Right renal cortex interstitium (tissue), 3 donors: ENCODE results near the gene NRSN2. TPM values are rescaled to one million over a fixed set of nuclear protein-coding genes. Genes with fewer than 3 reads are reported as not detected.
"Not testable (repeated sequence)": the region's sequence is repeated elsewhere in the genome, so short reads cannot be mapped to it uniquely, and the experiment has no call there.

Experiments
- DNase-seq, 3 donors: peaks; one replicate each; pipeline ENCODE4 v3.0.0-alpha.2; 2013; ENCODE audit warnings: low read depth in 3 of 3, low spot score in 2 of 3
- polyA plus RNA-seq, 3 donors: library from polyadenylated mRNA; unstranded; fragments of 120-200 nt; gene quantifications; one replicate each; pipeline ENCODE4 v1.2.1, GENCODE V29; 2013; ENCODE audit not compliant: insufficient read length in 3 of 3

Gene NRSN2
- polyA plus RNA-seq, 3 donors = 45.7 to 51.3 (median 46.0) TPM

- DNase-seq = no peak
Observed at GRCh38 chr20:371755-372542, 25.0 kb downstream of the NRSN2 start.

GRCh38 chr20:372543-373082 lies 25.7 kb downstream of the NRSN2 start:
- DNase-seq = not testable (repeated sequence)

GRCh38 chr20:373171-373890 lies 26.4 kb downstream of the NRSN2 start:
- DNase-seq = no peak

GRCh38 chr20:375265-375889 lies 28.5 kb downstream of the NRSN2 start:
- no peak for DNase-seq

GRCh38 chr20:376089-376488 lies 29.2 kb downstream of the NRSN2 start:
- DNase-seq = no peak

- DNase-seq = no peak
Observed at GRCh38 chr20:376750-377149, 29.8 kb downstream of the NRSN2 start.

GRCh38 chr20:377578-377977 lies 30.7 kb downstream of the NRSN2 start:
- DNase-seq = not testable (repeated sequence)

GRCh38 chr20:378961-379336 lies 32.0 kb downstream of the NRSN2 start:
- no peak for DNase-seq

GRCh38 chr20:380763-381580 lies 34.1 kb downstream of the NRSN2 start:
- DNase-seq = no peak

GRCh38 chr20:381581-382290 lies 34.8 kb downstream of the NRSN2 start:
- no peak for DNase-seq

- DNase-seq = no peak
Observed at GRCh38 chr20:382291-383115, 35.6 kb downstream of the NRSN2 start.

- no peak for DNase-seq
Observed at GRCh38 chr20:383889-384288, 37.0 kb downstream of the NRSN2 start.

GRCh38 chr20:384723-385122 lies 37.8 kb downstream of the NRSN2 start:
- no peak for DNase-seq

- no peak for DNase-seq
Observed at GRCh38 chr20:385448-385847, 38.5 kb downstream of the NRSN2 start.

GRCh38 chr20:386634-387033 lies 39.7 kb downstream of the NRSN2 start:
- not testable (repeated sequence) for DNase-seq

GRCh38 chr20:387520-387919 lies 40.6 kb downstream of the NRSN2 start:
- DNase-seq = no peak

GRCh38 chr20:388034-388994 lies 41.4 kb downstream of the NRSN2 start:
- DNase-seq = no peak

GRCh38 chr20:389220-389619 lies 42.3 kb downstream of the NRSN2 start:
- DNase-seq = no peak
